GM10847 (cell line): Measurements from ENCODE around the gene ESPN.

Experiments used
- POLR2A ChIP-seq: IDR thresholded peaks from 2 replicates; pipeline ENCODE4 v1.6.1; 2011; ENCODE audit not compliant: insufficient read length; ENCODE audit errors: extremely low read depth

The ESPN gene

GRCh38 chr1:6461538-6462411, 37.2 kb downstream of the ESPN start:
- TF ChIP-seq POLR2A: no peak

DNA sequence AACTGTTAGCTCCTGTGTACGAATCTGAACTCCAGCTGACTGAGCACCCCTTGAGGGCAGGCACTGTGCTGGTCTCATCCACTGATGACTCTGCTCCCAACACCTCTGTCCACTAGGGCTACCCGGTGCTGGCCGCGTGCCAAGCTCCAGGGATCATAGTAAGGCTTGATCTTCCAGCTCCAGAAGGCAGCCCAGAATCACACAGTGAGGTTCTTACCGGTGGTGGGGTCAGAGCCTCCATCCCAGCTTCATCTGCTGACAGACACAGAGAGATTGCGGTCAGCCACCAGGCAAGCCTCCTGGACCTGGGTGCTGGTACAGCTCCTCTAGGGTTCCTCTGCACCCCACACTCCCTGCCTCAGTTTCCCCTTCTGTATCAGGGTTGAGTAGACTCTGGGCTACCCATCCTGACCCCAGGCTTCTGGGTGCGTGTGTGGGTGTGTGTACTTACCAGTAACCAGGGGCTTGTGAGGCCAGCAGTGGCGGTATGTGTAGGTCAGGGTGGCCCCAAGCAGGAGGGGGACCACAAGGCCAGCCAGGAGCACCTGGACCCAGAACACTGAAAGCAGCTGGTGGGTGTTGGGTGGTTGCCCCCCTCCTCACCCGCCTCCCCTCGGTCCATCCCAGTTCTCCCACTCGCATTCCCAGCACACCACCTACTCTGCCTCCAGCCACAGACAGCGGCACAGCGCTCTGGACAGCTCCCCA, 38.0 kb downstream of the ESPN start:
- TF ChIP-seq POLR2A: no peak

DNA sequence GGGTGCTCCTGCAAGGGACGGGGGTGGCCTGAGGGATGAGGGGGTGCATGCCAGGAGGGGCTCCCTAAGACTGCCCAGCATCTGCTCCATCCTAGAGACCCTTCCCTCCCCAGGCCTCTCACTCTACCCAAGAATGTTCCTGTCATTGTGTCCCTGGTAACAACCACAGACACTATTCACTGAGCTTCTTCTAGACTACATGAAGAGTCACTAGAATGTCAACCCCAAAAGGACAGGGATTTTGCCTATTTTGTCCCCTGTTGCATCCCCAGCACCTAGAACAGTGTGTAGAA, 38.5 kb downstream of the ESPN start:
- TF ChIP-seq POLR2A: no peak

DNA sequence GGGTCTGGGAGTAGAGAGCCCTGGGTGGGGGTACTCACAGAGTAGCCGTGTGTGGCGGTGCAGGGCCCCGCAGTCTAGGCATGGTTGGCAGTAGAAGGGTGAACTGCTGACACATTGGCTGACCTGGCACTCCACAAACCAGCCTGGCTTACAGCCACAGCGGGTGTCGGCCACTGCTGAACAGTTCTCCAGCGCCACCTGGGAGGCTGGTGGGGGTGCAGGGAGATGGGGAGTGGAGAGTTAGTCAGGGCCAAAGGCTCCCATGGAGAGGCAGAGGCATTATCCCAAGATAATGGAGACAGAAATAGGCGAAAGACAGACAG, 39.9 kb downstream of the ESPN start:
- no peak for TF ChIP-seq POLR2A

DNA sequence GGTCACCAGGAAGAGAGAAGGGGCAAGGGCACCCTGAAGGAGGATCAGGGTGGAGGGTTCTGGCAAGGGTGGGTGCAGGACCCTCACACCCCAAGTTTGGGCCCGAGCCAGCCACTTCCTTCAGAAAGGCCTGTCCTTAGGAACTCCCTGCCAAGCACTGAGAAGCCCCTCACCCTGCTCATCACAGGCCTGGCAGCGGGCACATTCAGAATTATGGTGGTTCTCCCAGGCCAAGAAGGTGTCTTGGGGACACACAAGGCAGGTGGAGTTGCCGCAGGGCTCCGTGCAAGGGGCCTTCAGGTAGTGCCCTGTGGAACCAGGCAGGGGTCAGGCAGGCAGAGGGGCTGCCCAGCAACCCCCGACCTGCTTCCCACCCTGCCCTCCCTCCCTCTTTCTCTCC, 40.3 kb downstream of the ESPN start:
- no peak for TF ChIP-seq POLR2A

- no peak for TF ChIP-seq POLR2A
Observed at GRCh38 chr1:6465461-6466005, 41.0 kb downstream of the ESPN start.

GRCh38 chr1:6466023-6466422, 41.4 kb downstream of the ESPN start, which contains the start of gene TNFRSF25:
Gene TNFRSF25 (minus strand): TSS chr1:6466173. CDS start chr1:6466107, 66 bp downstream.
- no peak for TF ChIP-seq POLR2A

- no peak for TF ChIP-seq POLR2A
Observed at GRCh38 chr1:6466751-6467150, 42.2 kb downstream of the ESPN start.

DNA sequence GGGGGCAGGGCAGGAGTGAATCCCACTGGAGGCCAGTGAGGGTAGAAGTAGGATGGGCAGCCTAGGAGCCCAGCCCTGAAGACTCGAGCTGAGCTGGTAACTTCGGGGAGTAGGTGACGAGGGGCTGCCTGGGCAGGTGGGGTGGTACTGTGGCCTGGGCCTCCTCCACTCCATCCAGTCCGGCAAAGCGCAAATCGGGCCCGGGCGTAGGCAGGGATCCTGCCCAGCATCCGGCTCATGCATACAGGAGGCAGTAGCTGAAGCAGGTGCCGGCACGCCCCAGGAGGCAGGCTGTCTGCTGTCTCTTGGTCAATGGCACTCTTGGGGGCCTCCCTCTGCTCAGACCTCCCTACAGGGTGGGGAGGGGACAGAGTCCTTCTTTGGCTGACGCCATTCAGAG, 42.6 kb downstream of the ESPN start:
- TF ChIP-seq POLR2A: no peak

GRCh38 chr1:6467744-6468688, 43.4 kb downstream of the ESPN start:
- no peak for TF ChIP-seq POLR2A

- TF ChIP-seq POLR2A: no peak
Observed at GRCh38 chr1:6468729-6469461, 44.3 kb downstream of the ESPN start.

DNA sequence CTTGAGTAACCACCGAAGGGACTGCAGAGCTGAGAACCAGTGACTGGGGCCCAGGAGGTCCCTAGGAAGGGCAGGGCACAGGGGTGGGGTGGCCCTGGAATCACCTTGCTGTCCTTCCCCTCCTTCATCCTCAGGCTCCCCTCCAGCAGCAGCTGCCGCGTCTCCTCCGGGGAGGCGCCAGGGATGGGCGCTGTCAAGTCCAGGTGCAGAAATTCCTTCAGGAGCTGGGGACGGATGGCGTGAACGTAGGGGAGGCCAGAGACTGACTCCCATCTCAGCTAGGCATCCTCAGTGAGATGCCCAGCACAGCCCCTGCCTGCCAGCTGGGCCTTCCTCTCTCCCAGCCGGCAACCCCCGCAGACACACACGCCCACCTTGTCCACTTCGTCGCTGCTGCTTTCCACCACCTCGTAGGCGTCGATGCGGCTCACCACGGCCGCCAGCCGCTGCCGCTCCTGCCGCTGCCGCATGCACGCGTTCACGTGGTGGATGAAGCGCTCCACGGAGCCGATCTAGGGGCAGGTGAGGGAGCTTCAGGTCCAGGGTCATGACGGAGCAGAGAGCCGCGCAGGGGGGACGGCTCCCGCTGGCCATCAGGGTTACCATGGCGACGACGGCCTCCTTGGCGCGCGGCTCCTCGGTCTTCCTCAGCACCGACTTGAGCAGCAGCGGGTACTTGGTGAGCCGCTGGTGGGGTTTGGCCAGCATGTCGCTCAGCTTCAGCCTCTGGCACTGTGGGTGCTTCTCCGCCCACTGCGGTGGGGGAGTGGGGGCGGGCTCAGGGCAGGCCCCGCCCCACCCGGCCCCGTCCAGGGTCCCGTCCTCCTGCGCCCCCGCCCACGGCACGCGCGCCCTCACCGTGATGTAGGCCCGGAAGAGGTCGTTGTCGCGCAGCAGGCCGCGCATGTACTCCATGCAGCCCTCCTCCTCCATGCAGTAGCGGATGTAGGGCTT, 45.8 kb downstream of the ESPN start:
- no peak for TF ChIP-seq POLR2A

DNA sequence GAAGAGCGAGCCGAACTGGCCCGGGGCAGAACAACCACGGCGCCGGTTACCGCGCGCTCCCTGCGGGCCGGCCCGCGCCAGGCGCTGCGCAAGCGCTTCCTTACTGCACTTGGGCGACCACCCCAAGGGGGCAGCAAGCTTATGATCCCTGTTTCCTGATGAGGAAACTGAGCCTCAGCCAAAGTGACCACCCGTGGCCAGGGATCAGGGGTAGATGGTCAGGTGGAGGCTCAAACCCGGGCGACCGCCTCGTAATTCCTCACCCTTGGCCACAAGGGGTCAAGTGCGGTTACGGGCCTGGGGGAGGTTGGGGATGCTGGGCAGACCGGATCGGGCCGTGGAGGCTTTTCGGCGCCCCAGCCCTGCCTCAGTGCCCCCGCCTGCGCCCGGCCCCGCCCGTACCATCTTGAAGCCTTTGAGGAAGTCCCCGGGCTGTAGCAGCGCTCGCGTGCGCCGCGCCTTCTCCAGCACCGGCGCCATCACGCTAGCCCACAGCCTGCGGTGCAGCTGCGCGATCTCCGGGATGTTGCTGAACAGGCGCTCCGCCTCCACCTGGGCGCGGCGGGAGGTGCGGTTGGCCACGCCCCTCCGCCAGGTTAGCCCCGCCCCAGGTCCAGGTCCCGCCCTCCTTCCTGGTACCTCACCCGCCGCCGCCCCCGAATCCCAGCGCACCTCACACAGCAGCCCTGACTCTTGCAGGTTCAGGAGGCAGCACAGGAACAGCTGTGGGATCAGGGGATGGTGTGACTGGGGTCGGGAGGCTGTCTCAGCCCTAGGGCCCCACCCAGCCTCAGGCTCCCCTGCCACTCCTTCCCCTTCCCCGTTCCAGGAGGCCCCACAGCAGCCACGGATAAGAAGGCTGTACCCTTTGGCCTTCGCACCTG, 46.8 kb downstream of the ESPN start:
- no peak for TF ChIP-seq POLR2A
